Measurements from ENCODE around the gene SPON1. TPM values are rescaled to one million over a fixed set of nuclear protein-coding genes. Genes with fewer than 3 reads are reported as not detected.

Gene SPON1
- total RNA-seq, 1 experiment from 2014 or later = 0.10 TPM

DNA sequence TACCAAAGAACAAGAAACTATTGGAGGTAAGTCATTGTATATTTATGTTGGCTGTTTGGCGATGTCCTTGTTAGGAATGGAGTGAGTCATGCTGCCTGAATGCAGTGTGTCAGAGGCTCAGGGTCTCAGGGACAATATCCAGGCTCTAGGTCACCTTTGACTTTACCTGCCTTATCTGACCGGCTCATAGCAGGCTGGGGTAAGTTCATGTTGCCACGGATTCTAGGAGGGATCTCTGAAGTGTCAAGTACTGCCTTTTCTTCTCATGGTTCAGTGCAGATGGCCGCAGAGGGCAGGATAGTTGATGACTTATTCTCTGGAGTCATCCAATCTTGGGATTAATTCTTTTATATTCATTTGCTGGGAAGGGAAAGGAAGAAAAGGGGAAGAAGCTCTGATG, 53.2 kb downstream of the SPON1 start:
- ChIA-PET POLR2A (no interaction called here), CTCF (no interaction called here)
- intact Hi-C loops (cut with micrococcal nuclease; ENCODE audit: unreplicated experiment) (no loop called here), in situ Hi-C loops (cut with HindIII; ENCODE audit: low pct_unique_long_range_greater_than_20kb, low sequenced_read_pairs) (no loop called here)
- no peak for TF ChIP-seq TCF7L2 (IDR thresholded peaks at IDR 0.05; ENCODE audit: low read depth, low read length)
- TF ChIP-seq, protein P1, sequence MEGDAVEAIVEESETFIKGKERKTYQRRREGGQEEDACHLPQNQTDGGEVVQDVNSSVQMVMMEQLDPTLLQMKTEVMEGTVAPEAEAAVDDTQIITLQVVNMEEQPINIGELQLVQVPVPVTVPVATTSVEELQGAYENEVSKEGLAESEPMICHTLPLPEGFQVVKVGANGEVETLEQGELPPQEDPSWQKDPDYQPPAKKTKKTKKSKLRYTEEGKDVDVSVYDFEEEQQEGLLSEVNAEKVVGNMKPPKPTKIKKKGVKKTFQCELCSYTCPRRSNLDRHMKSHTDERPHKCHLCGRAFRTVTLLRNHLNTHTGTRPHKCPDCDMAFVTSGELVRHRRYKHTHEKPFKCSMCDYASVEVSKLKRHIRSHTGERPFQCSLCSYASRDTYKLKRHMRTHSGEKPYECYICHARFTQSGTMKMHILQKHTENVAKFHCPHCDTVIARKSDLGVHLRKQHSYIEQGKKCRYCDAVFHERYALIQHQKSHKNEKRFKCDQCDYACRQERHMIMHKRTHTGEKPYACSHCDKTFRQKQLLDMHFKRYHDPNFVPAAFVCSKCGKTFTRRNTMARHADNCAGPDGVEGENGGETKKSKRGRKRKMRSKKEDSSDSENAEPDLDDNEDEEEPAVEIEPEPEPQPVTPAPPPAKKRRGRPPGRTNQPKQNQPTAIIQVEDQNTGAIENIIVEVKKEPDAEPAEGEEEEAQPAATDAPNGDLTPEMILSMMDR (IDR thresholded peaks at IDR 0.05) = no peak
- TF ChIP-seq, protein P2, sequence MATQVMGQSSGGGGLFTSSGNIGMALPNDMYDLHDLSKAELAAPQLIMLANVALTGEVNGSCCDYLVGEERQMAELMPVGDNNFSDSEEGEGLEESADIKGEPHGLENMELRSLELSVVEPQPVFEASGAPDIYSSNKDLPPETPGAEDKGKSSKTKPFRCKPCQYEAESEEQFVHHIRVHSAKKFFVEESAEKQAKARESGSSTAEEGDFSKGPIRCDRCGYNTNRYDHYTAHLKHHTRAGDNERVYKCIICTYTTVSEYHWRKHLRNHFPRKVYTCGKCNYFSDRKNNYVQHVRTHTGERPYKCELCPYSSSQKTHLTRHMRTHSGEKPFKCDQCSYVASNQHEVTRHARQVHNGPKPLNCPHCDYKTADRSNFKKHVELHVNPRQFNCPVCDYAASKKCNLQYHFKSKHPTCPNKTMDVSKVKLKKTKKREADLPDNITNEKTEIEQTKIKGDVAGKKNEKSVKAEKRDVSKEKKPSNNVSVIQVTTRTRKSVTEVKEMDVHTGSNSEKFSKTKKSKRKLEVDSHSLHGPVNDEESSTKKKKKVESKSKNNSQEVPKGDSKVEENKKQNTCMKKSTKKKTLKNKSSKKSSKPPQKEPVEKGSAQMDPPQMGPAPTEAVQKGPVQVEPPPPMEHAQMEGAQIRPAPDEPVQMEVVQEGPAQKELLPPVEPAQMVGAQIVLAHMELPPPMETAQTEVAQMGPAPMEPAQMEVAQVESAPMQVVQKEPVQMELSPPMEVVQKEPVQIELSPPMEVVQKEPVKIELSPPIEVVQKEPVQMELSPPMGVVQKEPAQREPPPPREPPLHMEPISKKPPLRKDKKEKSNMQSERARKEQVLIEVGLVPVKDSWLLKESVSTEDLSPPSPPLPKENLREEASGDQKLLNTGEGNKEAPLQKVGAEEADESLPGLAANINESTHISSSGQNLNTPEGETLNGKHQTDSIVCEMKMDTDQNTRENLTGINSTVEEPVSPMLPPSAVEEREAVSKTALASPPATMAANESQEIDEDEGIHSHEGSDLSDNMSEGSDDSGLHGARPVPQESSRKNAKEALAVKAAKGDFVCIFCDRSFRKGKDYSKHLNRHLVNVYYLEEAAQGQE (IDR thresholded peaks at IDR 0.05; ENCODE audit: insufficient read depth in 1 of 2, low read depth in 2 of 2, low read length in 1 of 2) = no peak
- TF ChIP-seq SIN3A (IDR thresholded peaks at IDR 0.05; ENCODE audit: borderline replicate concordance, insufficient read depth, low read depth, low read length) = no peak
- no peak for TF ChIP-seq POLR2AphosphoS5 (IDR thresholded peaks at IDR 0.05; ENCODE audit: low read depth, low read length)
- no peaks in the 10 kb centered on the region for H3K27me3 ChIP-seq (ENCODE audit: control insufficient read depth, insufficient read depth, low read length)
- H3K9me3 ChIP-seq (ENCODE audit: control insufficient read depth, insufficient read depth, low read depth, low read length) = no peaks in the 10 kb centered on the region
- no TSS peak for BruUV-seq (replicated peaks)
- H3K4me3 ChIP-seq (ENCODE audit: low read depth in 2 of 2, low read length in 2 of 2) = no peak overlapping the region
- no peak overlapping the region for H3K27ac ChIP-seq (ENCODE audit: low read length)
- no peaks in the 10 kb centered on the region; the same call in 1 of the 2 replicates for H3K4me1 ChIP-seq (ENCODE audit: control insufficient read depth, insufficient read depth, low read length)
- no peaks in the 10 kb centered on the region for H3K36me3 ChIP-seq (ENCODE audit: control insufficient read depth, insufficient read depth, low read length)
- peak; percentile 67 for DNase-seq (ENCODE audit: low read depth, low spot score)
- ATAC-seq = peak; percentile 96

- intact Hi-C loops (cut with micrococcal nuclease; ENCODE audit: unreplicated experiment) = no loop called here
- BruUV-seq (replicated peaks) = no TSS peak
These were observed 55.9 kb downstream of the SPON1 start for GRCh38 chr11:14018441-14018840.

More at GRCh38 chr11:14018441-14018840, 55.9 kb downstream of the SPON1 start:
- POLR2A ChIA-PET = no interaction called here
- CTCF ChIA-PET = interaction anchor here (0.6 kb wide), 1 partner anchor 437 kb away, joined by 8 read pairs; no protein-coding TSS in a partner anchor
- Histone ChIP-seq H3K27ac (ENCODE audit: low read length) (no peak overlapping the region), H3K4me3 (ENCODE audit: low read depth in 2 of 2, low read length in 2 of 2) (no peak overlapping the region), H3K4me1 (ENCODE audit: control insufficient read depth, insufficient read depth, low read length) (no peaks in the 10 kb centered on the region; the same call in 1 of the 2 replicates), H3K9me3 (ENCODE audit: control insufficient read depth, insufficient read depth, low read depth, low read length) (no peaks in the 10 kb centered on the region), H3K27me3 (ENCODE audit: control insufficient read depth, insufficient read depth, low read length) (no peaks in the 10 kb centered on the region; the same call in 1 of the 2 replicates), H3K36me3 (ENCODE audit: control insufficient read depth, insufficient read depth, low read length) (no peaks in the 10 kb centered on the region)
- in situ Hi-C loops (cut with HindIII; ENCODE audit: low pct_unique_long_range_greater_than_20kb, low sequenced_read_pairs) = no loop called here
- DNase-seq (ENCODE audit: low read depth, low spot score) (no peak), ATAC-seq (no peak)
- no peak for TF ChIP-seq SIN3A (IDR thresholded peaks at IDR 0.05; ENCODE audit: borderline replicate concordance, insufficient read depth, low read depth, low read length)
- TF ChIP-seq, protein P2 (IDR thresholded peaks at IDR 0.05; ENCODE audit: insufficient read depth in 1 of 2, low read depth in 2 of 2, low read length in 1 of 2) = no peak
- no peak for TF ChIP-seq TCF7L2 (IDR thresholded peaks at IDR 0.05; ENCODE audit: low read depth, low read length)
- TF ChIP-seq, protein P1 (IDR thresholded peaks at IDR 0.05) = no peak
- no peak for TF ChIP-seq POLR2AphosphoS5 (IDR thresholded peaks at IDR 0.05; ENCODE audit: low read depth, low read length)
